HepG2 (cell line): Measurements from ENCODE around the gene NUDT3.

Experiments
- CBX1 ChIP-seq: IDR thresholded peaks from one replicate; pipeline ENCODE4 v1.6.1; 2016; ENCODE audit warnings: antibody characterized with exemption, low read depth
- CTCF ChIP-seq: sonication (generic); formaldehyde crosslinking; IDR thresholded peaks from 2 replicates; pipeline ENCODE4 v1.5.0; 2020; ENCODE audit warnings: mild to moderate bottlenecking, missing genetic modification reagents, moderate library complexity
- HES4 ChIP-seq: sonication (generic); formaldehyde crosslinking; IDR thresholded peaks from 2 replicates; pipeline ENCODE4 v1.9.0; 2021; ENCODE audit warnings: mild to moderate bottlenecking, missing genetic modification reagents, borderline replicate concordance
- ZNF331 ChIP-seq: sonication (generic); formaldehyde crosslinking; IDR thresholded peaks from 2 replicates; pipeline ENCODE4 v1.4.0; 2020; ENCODE audit warnings: missing genetic modification reagents

DNA sequence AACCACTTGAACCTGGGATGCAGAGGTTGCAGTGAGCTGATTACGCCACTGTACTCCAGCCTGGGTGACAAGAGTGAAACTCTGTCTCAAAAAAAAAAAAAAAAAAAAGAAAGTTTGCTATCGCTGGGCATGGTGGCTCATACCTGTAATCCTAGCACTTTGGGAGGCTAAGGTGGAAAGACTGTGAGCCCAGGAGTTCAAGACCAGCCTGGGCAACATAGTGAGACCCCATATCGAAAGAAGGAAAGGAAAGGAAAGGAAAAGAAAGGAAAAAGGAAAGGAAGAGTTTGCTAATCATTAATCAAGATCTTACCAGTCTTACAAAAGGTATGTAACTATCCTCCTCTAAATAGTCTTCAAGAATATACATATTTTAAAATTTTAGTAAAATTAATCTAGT lies 88.3 kb downstream of the NUDT3 start:
- no peak for TF ChIP-seq ZNF331 (CRISPR knock-in tag)
- TF ChIP-seq CBX1, result no peak
- TF ChIP-seq CTCF (CRISPR knock-in tag), result no peak
- TF ChIP-seq HES4, result no peak
